HG02610 (cell line): Measurements from ENCODE around the gene KRTAP10-2.
"Not testable (repeated sequence)": the region's sequence is repeated elsewhere in the genome, so short reads cannot be mapped to it uniquely, and the experiment has no call there.

Experiments used
- ATAC-seq: cut with Tn5 transposase; IDR thresholded peaks from one replicate; pipeline ENCODE4 v1.9.1; 2021; ENCODE audit warnings: mild to moderate bottlenecking, moderate library complexity; ENCODE audit not compliant: unreplicated experiment

The KRTAP10-2 gene

GRCh38 chr21:44583089-44583799, 31.9 kb upstream of the KRTAP10-2 start:
- ATAC-seq: no peak

- no peak for ATAC-seq
Observed at GRCh38 chr21:44582055-44582454, 30.8 kb upstream of the KRTAP10-2 start.

GRCh38 chr21:44581158-44581557, 29.9 kb upstream of the KRTAP10-2 start:
- no peak for ATAC-seq

- ATAC-seq: not testable (repeated sequence)
Observed at GRCh38 chr21:44580231-44580821, 29.0 kb upstream of the KRTAP10-2 start, which contains the start of gene KRTAP10-5. Gene KRTAP10-5 (minus strand): TSS chr21:44580604. CDS start chr21:44580578, 26 bp downstream.

GRCh38 chr21:44579833-44580144, 28.5 kb upstream of the KRTAP10-2 start:
- ATAC-seq: no peak

- no peak for ATAC-seq
Observed at GRCh38 chr21:44579056-44579832, 27.9 kb upstream of the KRTAP10-2 start.

GRCh38 chr21:44578371-44579055, 27.2 kb upstream of the KRTAP10-2 start:
- ATAC-seq: no peak

GRCh38 chr21:44576025-44576420, 24.7 kb upstream of the KRTAP10-2 start:
- no peak for ATAC-seq

GRCh38 chr21:44575307-44576024, 24.2 kb upstream of the KRTAP10-2 start:
- ATAC-seq: no peak

- ATAC-seq: no peak
Observed at GRCh38 chr21:44574457-44575306, 23.4 kb upstream of the KRTAP10-2 start.

- not testable (repeated sequence) for ATAC-seq
Observed at GRCh38 chr21:44573630-44574456, 22.5 kb upstream of the KRTAP10-2 start, which contains the start of gene KRTAP10-4. Gene KRTAP10-4 (plus strand): TSS chr21:44573729. CDS start chr21:44573759, 30 bp downstream.

- ATAC-seq: no peak
Observed at GRCh38 chr21:44572959-44573583, 21.8 kb upstream of the KRTAP10-2 start.

- ATAC-seq: no peak
Observed at GRCh38 chr21:44571844-44572782, 20.8 kb upstream of the KRTAP10-2 start.

GRCh38 chr21:44571296-44571695, 20.0 kb upstream of the KRTAP10-2 start:
- ATAC-seq: no peak

GRCh38 chr21:44569861-44570517, 18.7 kb upstream of the KRTAP10-2 start:
- ATAC-seq: no peak

- ATAC-seq: no peak
Observed at GRCh38 chr21:44568667-44569556, 17.6 kb upstream of the KRTAP10-2 start.
